Activated effector memory CD4-positive, alpha-beta T cell treated with Interleukin-2 at 50 U/mL for 16 hours (primary cell): Measurements from ENCODE around the gene DNAH1.

Source experiments
- DNase-seq: peaks from one replicate; pipeline ENCODE4 v3.0.0-alpha.2; 2020

The DNAH1 gene

GRCh38 chr3:52406791-52407510 is 90.8 kb downstream of the DNAH1 start:
- DNase-seq = no peak

DNA sequence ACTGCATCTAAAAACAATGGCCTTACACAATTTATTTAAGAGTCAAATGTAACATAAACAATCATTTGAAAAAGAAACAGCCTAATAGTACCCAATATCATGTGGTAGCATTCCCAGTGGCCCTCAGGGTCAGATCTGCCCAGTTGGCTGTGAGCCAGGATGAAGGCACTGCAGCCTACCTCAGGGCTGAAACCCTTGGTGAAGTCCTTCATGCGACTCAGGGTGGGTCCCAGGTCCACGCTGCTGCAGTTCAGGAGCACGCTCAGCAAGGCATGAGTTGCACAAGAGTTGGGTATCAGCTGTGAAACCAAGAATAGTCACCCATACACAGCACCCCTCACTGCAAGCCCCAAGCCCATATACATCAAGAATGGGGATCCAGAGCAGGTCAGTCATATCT is 91.7 kb downstream of the DNAH1 start:
- no peak for DNase-seq

DNA sequence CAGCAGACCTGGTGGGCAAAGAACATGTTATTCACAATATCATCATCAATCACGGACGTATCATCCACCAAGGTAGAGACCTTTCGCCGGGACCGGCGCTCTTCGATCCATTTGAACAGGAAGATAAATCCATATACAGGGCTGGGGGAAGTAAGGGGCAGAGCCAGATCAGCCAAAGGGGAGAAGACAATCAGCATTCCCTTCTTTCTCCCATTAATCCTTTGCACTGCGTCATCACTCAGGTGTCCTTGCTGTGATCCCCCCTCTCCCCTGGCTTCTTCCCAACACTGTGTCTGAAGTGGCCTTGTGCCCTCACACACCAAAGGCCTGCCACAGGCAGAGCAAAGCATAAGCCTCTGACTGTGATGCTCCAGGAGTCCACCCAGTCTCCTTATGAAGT is 92.3 kb downstream of the DNAH1 start:
- no peak for DNase-seq

DNA sequence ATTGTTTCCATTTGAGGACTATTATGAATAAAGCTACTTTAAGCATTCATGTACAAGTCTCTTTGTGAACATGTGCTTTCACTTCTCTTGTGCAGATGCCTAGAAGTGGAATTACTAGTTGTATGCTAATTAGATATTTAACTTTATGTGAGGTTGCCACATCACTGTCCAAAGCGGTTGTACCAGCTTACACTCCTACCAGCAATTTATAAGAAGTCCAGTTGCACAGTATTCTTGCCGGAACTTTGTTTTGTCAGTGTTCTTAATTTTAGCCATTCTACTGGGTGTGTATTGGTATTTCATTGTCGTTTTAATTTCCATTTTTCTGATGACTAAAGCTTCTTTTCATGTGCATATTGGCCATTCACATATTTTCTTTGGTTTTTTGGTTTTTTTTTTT is 99.7 kb downstream of the DNAH1 start:
- no peak for DNase-seq

DNA sequence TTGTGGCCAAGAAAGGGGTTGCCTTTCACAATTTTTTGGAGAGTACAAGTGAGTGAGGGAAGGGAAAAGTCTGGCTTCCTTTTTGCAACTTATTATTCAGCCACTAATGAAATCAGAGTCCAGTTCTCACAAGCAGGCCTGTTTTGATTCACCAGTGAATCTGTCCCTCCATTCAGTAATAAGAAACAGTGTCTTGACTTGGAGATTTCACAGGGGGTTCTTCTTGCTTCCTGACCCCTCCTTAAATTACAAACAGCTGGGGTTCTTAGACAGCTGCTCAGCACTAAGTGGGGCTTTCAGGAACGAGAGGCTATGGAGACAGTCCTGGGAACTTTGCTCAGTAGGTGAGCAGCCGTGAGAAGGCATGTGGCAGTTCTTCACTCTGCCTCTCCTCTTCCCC is 104.3 kb downstream of the DNAH1 start:
- DNase-seq = no peak

- DNase-seq = no peak
Observed at GRCh38 chr3:52422669-52423068, 106.5 kb downstream of the DNAH1 start.

DNA sequence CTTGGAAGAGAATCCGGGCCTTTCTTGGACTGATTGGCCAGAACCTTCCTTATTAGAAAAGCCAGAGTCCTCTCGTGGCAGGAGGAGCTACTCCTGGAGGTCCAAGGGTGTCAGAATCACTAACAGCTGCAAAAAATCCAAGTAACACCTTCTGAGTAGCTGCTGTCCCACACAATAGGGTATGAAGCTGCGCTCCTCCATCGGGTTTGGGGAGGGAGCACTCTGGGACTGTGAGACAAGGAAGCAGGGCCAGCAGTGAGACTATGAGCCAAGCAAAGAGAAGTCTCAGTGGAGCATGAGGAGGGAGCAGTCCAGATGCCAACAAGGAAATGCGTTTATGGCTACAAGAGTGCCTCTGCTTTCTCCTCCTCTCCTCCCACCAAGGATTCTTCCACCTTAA is 107.1 kb downstream of the DNAH1 start:
- no peak for DNase-seq

GRCh38 chr3:52428151-52429005 is 112.3 kb downstream of the DNAH1 start:
- no peak for DNase-seq

- DNase-seq = no peak
Observed at GRCh38 chr3:52429031-52429430, 112.9 kb downstream of the DNAH1 start.

- no peak for DNase-seq
Observed at GRCh38 chr3:52429779-52430415, 113.8 kb downstream of the DNAH1 start.

- DNase-seq = no peak
Observed at GRCh38 chr3:52430416-52430810, 114.3 kb downstream of the DNAH1 start.

DNA sequence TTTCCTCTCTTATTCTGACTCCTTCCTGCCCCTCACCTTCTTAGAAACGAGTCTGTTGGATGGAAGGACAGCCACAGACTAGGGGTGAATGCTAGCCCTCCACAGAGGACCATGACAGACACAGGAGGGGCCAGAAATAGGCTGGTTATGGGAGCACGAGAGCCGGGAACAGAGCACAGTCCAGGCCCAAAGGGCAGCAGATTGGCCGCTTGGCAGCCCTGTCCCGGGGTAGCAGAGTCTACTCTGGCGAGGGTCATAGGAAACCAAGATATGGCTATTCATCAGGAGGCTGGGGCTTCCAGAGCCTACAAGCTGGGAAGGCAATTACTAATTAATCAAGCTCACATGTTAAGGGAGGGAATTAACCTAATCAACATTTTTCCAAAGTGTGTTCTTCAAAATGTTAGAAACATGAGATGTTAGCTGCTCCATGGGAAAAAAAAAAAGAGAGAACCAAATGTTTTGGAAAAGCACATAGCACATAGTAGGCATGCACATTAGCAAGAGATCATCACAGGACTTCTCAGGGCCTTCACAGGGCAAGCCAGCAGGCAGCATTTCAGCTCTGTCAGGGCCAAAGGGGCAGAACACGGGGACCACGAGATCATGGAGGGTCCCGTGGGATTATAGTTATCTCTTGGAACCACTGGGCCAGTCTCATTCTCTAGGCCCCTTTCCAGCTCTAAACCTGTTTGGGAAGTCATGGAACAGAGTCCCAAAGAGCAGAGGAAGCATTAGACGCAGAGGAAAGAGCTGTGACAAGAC is 115.5 kb downstream of the DNAH1 start:
- DNase-seq = no peak

- no peak for DNase-seq
Observed at GRCh38 chr3:52432225-52432624, 116.1 kb downstream of the DNAH1 start.

DNA sequence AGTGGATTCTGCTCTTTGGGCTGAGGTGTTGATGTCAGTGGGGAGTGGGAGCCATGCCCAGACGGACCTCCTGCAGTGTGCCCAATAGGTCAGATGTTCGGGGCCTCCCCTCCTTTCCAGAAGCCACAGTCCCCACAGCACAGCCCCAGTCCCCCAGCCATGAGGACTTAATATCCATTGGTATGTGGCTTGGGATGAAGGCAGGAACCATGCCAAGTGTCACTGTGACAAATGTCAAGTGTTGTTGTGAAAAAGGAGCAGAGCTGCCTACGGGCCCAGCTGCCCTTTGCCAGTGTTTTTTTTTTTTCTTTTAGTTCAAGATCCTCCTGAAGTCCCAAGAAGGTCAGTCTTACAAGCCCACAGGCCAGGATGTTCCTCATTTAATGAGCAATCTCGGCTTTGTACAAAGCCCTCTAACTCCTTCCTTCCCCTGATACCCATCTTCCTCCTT is 116.6 kb downstream of the DNAH1 start:
- DNase-seq = no peak

GRCh38 chr3:52433328-52433995 is 117.3 kb downstream of the DNAH1 start:
- DNase-seq = no peak

DNA sequence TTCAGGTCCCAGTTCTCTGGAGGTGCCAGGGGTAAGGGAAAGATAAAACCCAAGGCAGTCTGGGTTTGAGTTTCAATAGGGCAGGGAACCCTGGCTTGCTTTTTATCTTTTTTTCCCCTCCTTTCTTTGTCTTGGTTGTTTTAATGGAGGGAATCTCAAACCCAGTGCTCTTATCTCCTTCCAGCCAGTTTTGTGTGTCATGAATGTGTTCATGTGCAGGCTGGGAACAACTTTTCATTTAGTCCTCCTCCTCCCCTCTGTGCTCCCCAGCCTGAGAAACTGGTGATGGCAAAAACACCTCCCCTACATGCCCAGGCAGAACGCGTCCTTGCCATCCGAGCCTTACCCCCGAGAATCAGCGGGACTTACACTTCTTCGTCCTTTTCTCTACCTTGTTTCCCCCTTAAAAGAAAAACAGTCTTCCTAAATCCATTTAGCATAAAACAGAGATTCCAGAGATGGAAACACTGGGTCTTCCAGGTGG is 117.9 kb downstream of the DNAH1 start:
- DNase-seq = no peak

DNA sequence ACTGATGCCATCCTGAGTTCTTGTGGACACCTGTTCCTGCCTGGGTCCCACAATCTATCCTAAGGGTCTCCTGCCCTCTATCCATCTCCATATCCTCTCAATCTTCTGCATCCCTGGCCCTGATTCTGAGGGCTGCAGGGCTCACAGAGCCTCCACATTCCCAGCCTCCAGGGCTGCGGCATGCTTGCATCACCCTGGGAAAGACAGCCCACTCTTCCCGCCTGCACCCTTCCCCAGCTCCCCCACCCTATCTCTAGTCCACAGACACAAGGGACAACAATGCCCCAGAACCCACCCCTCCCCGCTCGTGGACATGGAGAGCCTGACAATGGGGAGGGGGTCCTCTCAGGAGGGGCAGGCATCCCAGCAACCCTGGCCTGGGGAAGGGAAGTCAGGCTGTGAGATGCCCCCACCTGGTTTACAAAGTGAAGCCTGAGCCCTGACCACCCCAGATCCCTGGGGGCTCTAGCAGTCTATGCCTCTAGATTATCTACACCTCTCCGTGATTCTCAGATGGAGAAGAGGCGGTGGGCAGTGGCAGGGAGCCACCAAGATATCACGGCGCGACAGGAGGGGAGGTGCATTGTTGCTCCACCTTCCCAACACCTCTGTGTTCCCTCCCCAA is 118.5 kb downstream of the DNAH1 start:
- no peak for DNase-seq

DNA sequence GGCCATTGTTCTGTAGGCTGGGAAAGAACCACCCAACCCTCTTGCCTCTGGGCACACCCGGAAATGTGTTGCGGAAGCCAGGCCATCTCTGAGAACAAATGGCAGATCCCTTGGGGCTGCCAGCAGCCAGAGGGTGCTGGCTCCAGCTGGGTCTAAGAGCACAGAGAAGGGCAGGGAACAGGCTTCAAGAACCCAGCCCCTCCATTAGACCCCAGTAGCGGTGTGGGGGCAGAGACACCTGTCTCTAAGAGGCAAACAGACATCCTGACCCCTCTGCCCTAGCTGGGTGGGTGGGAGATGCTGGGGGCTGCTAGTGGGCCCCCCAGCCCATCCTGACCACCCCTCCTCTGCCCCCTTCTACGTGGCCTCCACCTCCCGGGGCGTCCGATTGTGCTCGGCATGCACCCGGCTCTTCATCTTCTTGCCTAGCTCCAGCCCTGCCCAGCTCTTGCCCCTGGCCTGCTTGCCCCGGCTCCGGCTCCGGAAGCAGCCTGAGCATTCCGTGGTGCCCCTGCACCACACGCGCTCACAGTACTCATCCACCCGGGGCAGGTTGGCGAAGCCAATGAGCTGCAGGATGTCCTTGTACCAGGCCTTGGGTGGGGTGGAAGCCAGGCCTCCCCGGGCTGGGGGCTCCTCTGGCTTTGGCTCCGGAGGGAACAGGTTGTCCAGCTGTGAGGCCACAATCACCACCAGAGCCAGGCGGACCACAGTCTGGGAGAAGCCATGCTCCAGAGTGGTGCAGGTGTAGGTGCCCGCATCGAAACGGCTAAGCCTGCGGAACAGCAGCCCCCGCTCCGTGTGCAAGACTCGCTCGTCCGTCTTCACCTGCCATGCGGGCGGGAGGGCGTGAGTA is 119.4 kb downstream of the DNAH1 start:
- no peak for DNase-seq

DNA sequence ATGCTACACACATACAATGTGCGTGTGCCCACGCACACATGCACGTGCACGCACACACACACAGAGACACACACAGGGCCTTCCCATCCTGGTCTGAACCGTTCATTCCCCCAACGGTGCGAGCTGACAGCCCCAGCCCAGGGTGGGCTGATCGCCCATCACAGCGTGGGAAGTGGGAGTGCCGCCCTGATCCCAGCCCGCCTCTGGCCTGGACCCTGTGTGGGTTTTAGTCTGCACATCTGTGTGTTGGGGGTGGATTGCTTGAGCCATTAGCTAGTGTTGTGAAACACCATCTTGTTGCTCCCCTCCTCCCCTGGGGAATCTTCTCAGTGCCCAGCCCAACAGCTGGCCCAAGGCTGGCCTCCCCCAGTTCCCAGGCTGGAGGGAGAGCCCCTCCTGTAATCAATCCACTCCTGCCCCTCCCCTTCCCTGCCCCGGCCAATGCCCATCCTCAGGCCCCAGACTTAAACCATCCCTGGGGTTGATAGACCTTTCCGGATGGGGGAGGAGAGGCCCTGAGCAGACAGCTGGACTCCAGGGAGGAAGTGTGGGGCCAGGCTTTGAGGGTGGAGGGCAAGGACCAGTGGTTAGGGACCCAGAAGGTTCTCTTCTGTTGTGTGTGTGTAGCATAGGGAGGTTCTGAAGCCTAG is 120.5 kb downstream of the DNAH1 start:
- DNase-seq = no peak
